Measurements from ENCODE around the gene HSD3B7. TPM values are rescaled to one million over a fixed set of nuclear protein-coding genes. Genes with fewer than 3 reads are reported as not detected.

The HSD3B7 gene
- total RNA-seq, 5 donors from 2014 or later (not counting 1 experiment from before 2014, with no cell fraction given): 0.33 to 3.5 (median 1.3) TPM

- no peaks in the 10 kb centered on the region for H3K27me3 Mint-ChIP-seq
- H3K27ac ChIP-seq (ENCODE audit: low read length): peak overlapping the region; percentile 64
- H3K4me3 ChIP-seq (ENCODE audit: control insufficient read depth in 1 of 2, extremely low read depth in 1 of 2, low read length in 1 of 2): peak overlapping the region; percentile 62 to 75
- peaks cover 16 to 26% (median 21%) of the 10 kb centered on the region in 3 donors for H3K4me1 Mint-ChIP-seq
- H3K27me3 ChIP-seq (replicated peaks in 1 of 2; ENCODE audit: control insufficient read depth in 2 of 2, extremely low read depth in 1 of 2, insufficient read depth in 2 of 2, low read length in 1 of 2): no peaks in the 10 kb centered on the region
- ChIA-PET POLR2A (interaction anchor here in 1 of 2 donors (0.7 to 1.0 kb wide), 2 partner anchors 14 to 924 kb away, joined by 3 to 4 read pairs; partner anchors contain the start of gene ZNF267), CTCF (interaction anchor here in 1 of 2 donors (0.6 kb wide), 1 partner anchor 16 kb away, joined by 3 read pairs; no protein-coding TSS in a partner anchor)
- H3K27ac Mint-ChIP-seq: peak overlapping the region; percentile 84 to 91
- WGBS (ENCODE audit: insufficient coverage): 4% methylated on average over 21 of the region's 21 CpGs
- peak overlapping the region; percentile 87 to 89 (median 87) for H3K4me3 Mint-ChIP-seq
- peak; percentile 36 to 44 (median 39) for ATAC-seq (replicated peaks in 1 of 4)
- peak in 3 of 35 experiments; percentile 10 to 39 (median 22) for DNase-seq
- no peaks in the 10 kb centered on the region for H3K9me3 Mint-ChIP-seq
- H3K4me1 ChIP-seq (ENCODE audit: control insufficient read depth in 1 of 2, extremely low read depth in 1 of 2, insufficient read depth in 2 of 2, low read length in 2 of 2): peaks cover 9 to 40% of the 10 kb centered on the region in 2 experiments
- H3K36me3 Mint-ChIP-seq: peaks cover 2% of the 10 kb centered on the region
- no peaks in the 10 kb centered on the region for H3K9me3 ChIP-seq
- H3K36me3 ChIP-seq (ENCODE audit: control insufficient read depth in 2 of 2, extremely low read depth in 1 of 2, insufficient read depth in 1 of 2, low read length in 1 of 2): peaks cover 0 to 4% of the 10 kb centered on the region in 2 donors
Measured at GRCh38 chr16:30949650-30950515, 35.1 kb upstream of the HSD3B7 start.

DNA sequence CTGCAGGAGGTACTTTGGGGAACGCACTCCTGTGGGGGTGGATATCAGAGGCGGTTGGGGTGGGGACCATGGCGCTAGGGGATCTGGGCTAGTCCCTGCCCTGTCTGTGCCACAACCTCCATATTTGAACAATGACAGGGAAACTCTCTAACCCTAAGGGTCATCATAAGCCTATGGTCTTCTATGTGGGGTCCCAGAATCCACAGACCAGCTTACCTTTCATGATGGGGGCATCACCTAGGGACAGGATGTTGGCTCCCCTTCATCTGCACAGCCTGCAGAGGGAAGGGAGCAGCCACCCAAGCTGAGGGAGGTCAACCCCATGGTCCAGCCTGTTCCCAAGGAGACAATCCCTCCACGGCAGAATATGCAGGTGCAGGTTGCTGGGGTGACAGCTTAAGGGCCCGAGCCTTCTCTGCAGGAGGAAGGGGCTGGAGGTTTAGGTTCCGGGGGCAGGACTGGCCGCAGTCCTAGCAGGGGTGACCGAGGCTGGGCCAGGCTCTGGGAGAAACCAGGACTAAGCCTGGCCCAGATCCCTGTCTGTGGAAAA is 34.4 kb upstream of the HSD3B7 start:
- peaks cover 16 to 26% (median 21%) of the 10 kb centered on the region in 3 donors for H3K4me1 Mint-ChIP-seq
- H3K36me3 Mint-ChIP-seq: no peaks in the 10 kb centered on the region
- 98% methylated on average over 5 of the region's 8 CpGs for WGBS (ENCODE audit: insufficient coverage)

GRCh38 chr16:30951193-30951592 is 33.8 kb upstream of the HSD3B7 start:
- DNase-seq (no peak), ATAC-seq (replicated peaks in 1 of 4) (no peak)
- H3K36me3 Mint-ChIP-seq: no peaks in the 10 kb centered on the region
- peaks cover 17 to 29% (median 23%) of the 10 kb centered on the region in 3 donors for H3K4me1 Mint-ChIP-seq
- POLR2A ChIA-PET: no interaction called here
- Histone ChIP-seq H3K4me3 (ENCODE audit: control insufficient read depth in 1 of 2, extremely low read depth in 1 of 2, low read length in 1 of 2) (no peak overlapping the region), H3K27ac (ENCODE audit: low read length) (no peak overlapping the region), H3K4me1 (ENCODE audit: control insufficient read depth in 1 of 2, extremely low read depth in 1 of 2, insufficient read depth in 2 of 2, low read length in 2 of 2) (peaks cover 9 to 40% of the 10 kb centered on the region in 2 experiments), H3K9me3 (no peaks in the 10 kb centered on the region), H3K27me3 (replicated peaks in 1 of 2; ENCODE audit: control insufficient read depth in 2 of 2, extremely low read depth in 1 of 2, insufficient read depth in 2 of 2, low read length in 1 of 2) (no peaks in the 10 kb centered on the region), H3K36me3 (ENCODE audit: control insufficient read depth in 2 of 2, extremely low read depth in 1 of 2, insufficient read depth in 1 of 2, low read length in 1 of 2) (peaks cover 0 to 4% of the 10 kb centered on the region in 2 donors)
- H3K27me3 Mint-ChIP-seq: no peaks in the 10 kb centered on the region
- CTCF ChIA-PET: no interaction called here
- no CpG with 5 or more reads among the region's 1 CpG for WGBS (ENCODE audit: insufficient coverage)
- H3K4me3 Mint-ChIP-seq: no peak overlapping the region
- H3K9me3 Mint-ChIP-seq: no peaks in the 10 kb centered on the region
- no peak overlapping the region for H3K27ac Mint-ChIP-seq

More for the DNA sequence above, 34.4 kb upstream of the HSD3B7 start:
- Mint-ChIP-seq H3K4me3 (peak overlapping the region; percentile 87 to 89 (median 87)), H3K27ac (peak overlapping the region; percentile 84 to 91), H3K9me3 (no peaks in the 10 kb centered on the region), H3K27me3 (no peaks in the 10 kb centered on the region)
- H3K9me3 ChIP-seq: no peaks in the 10 kb centered on the region
- peaks cover 9 to 40% of the 10 kb centered on the region in 2 experiments for H3K4me1 ChIP-seq (ENCODE audit: control insufficient read depth in 1 of 2, extremely low read depth in 1 of 2, insufficient read depth in 2 of 2, low read length in 2 of 2)
- DNase-seq: no peak
- no peak overlapping the region for H3K27ac ChIP-seq (ENCODE audit: low read length)
- ChIA-PET POLR2A (no interaction called here), CTCF (no interaction called here)
- peaks cover 0 to 4% of the 10 kb centered on the region in 2 donors for H3K36me3 ChIP-seq (ENCODE audit: control insufficient read depth in 2 of 2, extremely low read depth in 1 of 2, insufficient read depth in 1 of 2, low read length in 1 of 2)
- ATAC-seq (replicated peaks in 1 of 4): no peak
- H3K4me3 ChIP-seq (ENCODE audit: control insufficient read depth in 1 of 2, extremely low read depth in 1 of 2, low read length in 1 of 2): peak overlapping the region; percentile 62 to 75
- H3K27me3 ChIP-seq (replicated peaks in 1 of 2; ENCODE audit: control insufficient read depth in 2 of 2, extremely low read depth in 1 of 2, insufficient read depth in 2 of 2, low read length in 1 of 2): no peaks in the 10 kb centered on the region

GRCh38 chr16:30951750-30952149 is 33.3 kb upstream of the HSD3B7 start:
- Histone ChIP-seq H3K9me3 (no peaks in the 10 kb centered on the region), H3K27me3 (replicated peaks in 1 of 2; ENCODE audit: control insufficient read depth in 2 of 2, extremely low read depth in 1 of 2, insufficient read depth in 2 of 2, low read length in 1 of 2) (no peaks in the 10 kb centered on the region), H3K4me1 (ENCODE audit: control insufficient read depth in 1 of 2, extremely low read depth in 1 of 2, insufficient read depth in 2 of 2, low read length in 2 of 2) (peaks cover 9 to 45% of the 10 kb centered on the region in 2 experiments), H3K4me3 (ENCODE audit: control insufficient read depth in 1 of 2, extremely low read depth in 1 of 2, low read length in 1 of 2) (no peak overlapping the region), H3K36me3 (ENCODE audit: control insufficient read depth in 2 of 2, extremely low read depth in 1 of 2, insufficient read depth in 1 of 2, low read length in 1 of 2) (peaks cover 0 to 1% of the 10 kb centered on the region in 2 donors), H3K27ac (ENCODE audit: low read length) (no peak overlapping the region)
- ChIA-PET POLR2A (no interaction called here), CTCF (no interaction called here)
- H3K4me1 Mint-ChIP-seq: peaks cover 21 to 31% (median 23%) of the 10 kb centered on the region in 3 donors
- DNase-seq: no peak
- H3K9me3 Mint-ChIP-seq: no peaks in the 10 kb centered on the region
- WGBS (ENCODE audit: insufficient coverage): 100% methylated on average over 1 of the region's 3 CpGs
- H3K27ac Mint-ChIP-seq: no peak overlapping the region
- no peak overlapping the region for H3K4me3 Mint-ChIP-seq
- no peaks in the 10 kb centered on the region for H3K36me3 Mint-ChIP-seq
- no peak for ATAC-seq (replicated peaks in 1 of 4)
- H3K27me3 Mint-ChIP-seq: no peaks in the 10 kb centered on the region

GRCh38 chr16:30953111-30953510 is 31.9 kb upstream of the HSD3B7 start:
- ChIA-PET CTCF (interaction anchor here in 1 of 2 donors (0.6 to 1.2 kb wide), 2 partner anchors 8 to 213 kb away, joined by 3 to 4 read pairs; no protein-coding TSS in a partner anchor), POLR2A (no interaction called here)
- no peak overlapping the region for H3K27ac ChIP-seq (ENCODE audit: low read length)
- H3K4me3 ChIP-seq (ENCODE audit: control insufficient read depth in 1 of 2, extremely low read depth in 1 of 2, low read length in 1 of 2): no peak overlapping the region
- ATAC-seq (replicated peaks in 1 of 4): no peak
- Mint-ChIP-seq H3K4me1 (peaks cover 21 to 38% (median 28%) of the 10 kb centered on the region in 3 donors), H3K9me3 (no peaks in the 10 kb centered on the region), H3K36me3 (no peaks in the 10 kb centered on the region), H3K27ac (no peak overlapping the region), H3K4me3 (no peak overlapping the region), H3K27me3 (no peaks in the 10 kb centered on the region)
- H3K27me3 ChIP-seq (replicated peaks in 1 of 2; ENCODE audit: control insufficient read depth in 2 of 2, extremely low read depth in 1 of 2, insufficient read depth in 2 of 2, low read length in 1 of 2): no peaks in the 10 kb centered on the region
- H3K9me3 ChIP-seq: no peaks in the 10 kb centered on the region
- H3K4me1 ChIP-seq (ENCODE audit: control insufficient read depth in 1 of 2, extremely low read depth in 1 of 2, insufficient read depth in 2 of 2, low read length in 2 of 2): peaks cover 9 to 49% of the 10 kb centered on the region in 2 experiments
- no peaks in the 10 kb centered on the region for H3K36me3 ChIP-seq (ENCODE audit: control insufficient read depth in 2 of 2, extremely low read depth in 1 of 2, insufficient read depth in 1 of 2, low read length in 1 of 2)
- 96% methylated on average over 8 of the region's 9 CpGs for WGBS (ENCODE audit: insufficient coverage)
- DNase-seq: no peak

GRCh38 chr16:30953511-30954124 is 31.4 kb upstream of the HSD3B7 start:
- Mint-ChIP-seq H3K4me1 (peaks cover 26 to 41% (median 30%) of the 10 kb centered on the region in 3 donors), H3K27me3 (no peaks in the 10 kb centered on the region), H3K36me3 (no peaks in the 10 kb centered on the region), H3K9me3 (no peaks in the 10 kb centered on the region), H3K27ac (peak overlapping the region in 1 of 2 donors; percentile 11), H3K4me3 (no peak overlapping the region)
- peaks cover 11 to 48% of the 10 kb centered on the region in 2 experiments for H3K4me1 ChIP-seq (ENCODE audit: control insufficient read depth in 1 of 2, extremely low read depth in 1 of 2, insufficient read depth in 2 of 2, low read length in 2 of 2)
- POLR2A ChIA-PET: no interaction called here
- no peaks in the 10 kb centered on the region for H3K36me3 ChIP-seq (ENCODE audit: control insufficient read depth in 2 of 2, extremely low read depth in 1 of 2, insufficient read depth in 1 of 2, low read length in 1 of 2)
- no peak overlapping the region for H3K27ac ChIP-seq (ENCODE audit: low read length)
- whole genome bisulfite sequencing (ENCODE audit: insufficient coverage): 67% methylated on average over 14 of the region's 15 CpGs
- CTCF ChIA-PET: interaction anchor here (0.6 to 1.4 kb wide), 8 partner anchors 9 to 515 kb away, joined by 3 to 5 read pairs (median 3); partner anchors contain the start of gene KAT8 (in 1 of the 2)
- H3K4me3 ChIP-seq (ENCODE audit: control insufficient read depth in 1 of 2, extremely low read depth in 1 of 2, low read length in 1 of 2): no peak overlapping the region
- ATAC-seq (replicated peaks in 1 of 4) (no peak), DNase-seq (peak in 34 of 35 experiments; percentile 21 to 78 (median 55))
- no peaks in the 10 kb centered on the region for H3K9me3 ChIP-seq
- H3K27me3 ChIP-seq (replicated peaks in 1 of 2; ENCODE audit: control insufficient read depth in 2 of 2, extremely low read depth in 1 of 2, insufficient read depth in 2 of 2, low read length in 1 of 2): no peaks in the 10 kb centered on the region

Data from T-cell (primary cell).